WTC11 (cell line): Measurements from ENCODE around the gene PCDHA11. TPM values are rescaled to one million over a fixed set of nuclear protein-coding genes. Genes with fewer than 3 reads are reported as not detected.

Experiments used
- ATAC-seq: fragments of 200-7000 bp; cut with Tn5 transposase; 2 replicates; pipeline ENCODE4 v1.10.0; 2021; ENCODE audit warnings: mild to moderate bottlenecking, moderate library complexity
- CTCF ChIA-PET: fragments of 300-600 bp; sonication (Branson Sonifier 250); formaldehyde crosslinking; loops from one replicate; lab custom pipeline; 2021; ENCODE audit warnings: antibody characterized with exemption; lab: Charles Lee
- POLR2A ChIA-PET: fragments of 350-600 bp; sonication (Branson Sonifier 250); formaldehyde crosslinking; loops from one replicate; lab custom pipeline; 2021; ENCODE audit warnings: antibody characterized with exemption; lab: Charles Lee
- DNase-seq: peaks from one replicate; pipeline ENCODE4 v3.0.0; 2021; ENCODE audit warnings: low spot score
- H3K27ac Mint-ChIP-seq: 2 replicates; pipeline ENCODE4 v1.8.0; 2021; ENCODE audit warnings: mixed read lengths
- H3K27me3 Mint-ChIP-seq: 2 replicates; pipeline ENCODE4 v1.8.0; 2021; ENCODE audit warnings: low read depth, mild to moderate bottlenecking, moderate library complexity, mixed read lengths
- H3K36me3 Mint-ChIP-seq: 2 replicates; pipeline ENCODE4 v1.8.0; 2021; ENCODE audit warnings: mixed read lengths
- H3K4me1 Mint-ChIP-seq: 2 replicates; pipeline ENCODE4 v1.8.0; 2022; ENCODE audit warnings: mixed read lengths
- H3K4me3 Mint-ChIP-seq: 2 replicates; pipeline ENCODE4 v1.8.0; 2021; ENCODE audit warnings: mild to moderate bottlenecking, moderate library complexity, mixed read lengths
- H3K9me3 Mint-ChIP-seq: 2 replicates; pipeline ENCODE4 v1.8.0; 2021; ENCODE audit warnings: mixed read lengths
- CTCF ChIP-seq: fragments of 200-600 bp; IDR thresholded peaks from 2 replicates; pipeline ENCODE4 v1.8.0; 2022; ENCODE audit warnings: antibody characterized with exemption
- GRHL2 ChIP-seq: fragments of 250-450 bp; sonication (Bioruptor Pico); IDR thresholded peaks from 2 replicates; pipeline ENCODE4 v1.8.0; 2022; ENCODE audit warnings: mild to moderate bottlenecking, moderate library complexity; ENCODE audit not compliant: insufficient replicate concordance, severe bottlenecking
- HMGXB4 ChIP-seq: sonication (generic); formaldehyde crosslinking; IDR thresholded peaks from 2 replicates; pipeline ENCODE4 v1.8.1; 2023; ENCODE audit warnings: mild to moderate bottlenecking, moderate library complexity, missing genetic modification reagents
- MYBL2 ChIP-seq: sonication (generic); formaldehyde crosslinking; IDR thresholded peaks from 2 replicates; pipeline ENCODE4 v1.8.1; 2023; ENCODE audit warnings: mild to moderate bottlenecking, moderate library complexity, missing genetic modification reagents
- NR1H2 ChIP-seq: sonication (generic); formaldehyde crosslinking; IDR thresholded peaks from 2 replicates; pipeline ENCODE4 v1.9.0; 2021; ENCODE audit warnings: mild to moderate bottlenecking, moderate library complexity, missing genetic modification reagents
- PRDM15 ChIP-seq: sonication (generic); formaldehyde crosslinking; IDR thresholded peaks from 2 replicates; pipeline ENCODE4 v1.8.0; 2022; ENCODE audit warnings: missing genetic modification reagents
- STAT6 ChIP-seq: sonication (generic); formaldehyde crosslinking; conservative IDR thresholded peaks from 2 replicates; pipeline ENCODE4 v1.8.1; 2023; ENCODE audit warnings: mild to moderate bottlenecking, low read depth, missing genetic modification reagents, moderate library complexity
- TP53 ChIP-seq: sonication (generic); formaldehyde crosslinking; IDR thresholded peaks from 2 replicates; pipeline ENCODE4 v1.8.1; 2023; ENCODE audit warnings: mild to moderate bottlenecking, missing genetic modification reagents
- ZBTB43 ChIP-seq: sonication (generic); formaldehyde crosslinking; IDR thresholded peaks from 2 replicates; pipeline ENCODE4 v1.8.1; 2023; ENCODE audit warnings: mild to moderate bottlenecking, missing genetic modification reagents
- ZNF263 ChIP-seq: sonication (generic); formaldehyde crosslinking; IDR thresholded peaks from 2 replicates; pipeline ENCODE4 v1.8.1; 2022; ENCODE audit warnings: low read depth, mild to moderate bottlenecking, moderate library complexity, missing genetic modification reagents
- ZNF425 ChIP-seq: fragments of 250-450 bp; sonication (Bioruptor Pico); conservative IDR thresholded peaks from 2 replicates; pipeline ENCODE4 v1.9.0; 2021; ENCODE audit warnings: mild to moderate bottlenecking
- total RNA-seq: library from RNA; stranded (reverse); gene quantifications from 3 replicates; pipeline ENCODE4 v1.2.3, GENCODE V29; 2021

The PCDHA11 gene
- total RNA-seq, 1 experiment from 2014 or later = 8.7 TPM

GRCh38 chr5:140877262-140877581 is 8.5 kb downstream of the PCDHA11 start (continued):
- TF ChIP-seq PRDM15 (CRISPR knock-in tag) = no peak

- TF ChIP-seq ZBTB43 (CRISPR knock-in tag) (no peak), ZNF425 (CRISPR knock-in tag) (no peak), CTCF (peak; percentile 37; the same call in 1 of the 2 replicates), GRHL2 (CRISPR knock-in tag) (no peak), ZNF263 (CRISPR knock-in tag) (no peak), MYBL2 (CRISPR knock-in tag) (no peak), NR1H2 (CRISPR knock-in tag) (no peak), TP53 (CRISPR knock-in tag) (no peak), STAT6 (no peak), HMGXB4 (0 out of 2 replicates have a peak, but pooled peaks have one; percentile 27)
- H3K9me3 Mint-ChIP-seq = no peaks in the 10 kb centered on the region
- no peaks in the 10 kb centered on the region for H3K27me3 Mint-ChIP-seq
- ChIA-PET CTCF (interaction anchor here (0.7 to 7.5 kb wide), 18 partner anchors 10 to 301 kb away, joined by 3 to 77 read pairs (median 4); partner anchors contain the start of genes PCDHA10, PCDHA11, PCDHA4 and PCDHAC1), POLR2A (interaction anchor here (0.8 to 1.3 kb wide), 2 partner anchors 122 to 158 kb away, joined by 3 to 5 read pairs; no protein-coding TSS in a partner anchor)
- DNase-seq (no peak), ATAC-seq (peak; percentile 37)
- peaks cover 16% of the 10 kb centered on the region; the same call in 1 of the 2 replicates for H3K4me1 Mint-ChIP-seq
- no peaks in the 10 kb centered on the region; the same call in 1 of the 2 replicates for H3K36me3 Mint-ChIP-seq
- H3K27ac Mint-ChIP-seq = peak within 1 kb of the TSS; percentile 58; the same call in 1 of the 2 replicates
- H3K4me3 Mint-ChIP-seq = peak within 1 kb of the TSS; percentile 83
Observed at GRCh38 chr5:140881889-140882590, 13.3 kb downstream of the PCDHA11 start, which contains the start of gene PCDHA13. PCDHA13 (plus strand) TSS chr5:140882124; CDS start chr5:140882269, 145 bp downstream.
